Gastrocnemius medialis (tissue), 4 donors: ENCODE measurements around the gene RAB3D. TPM values are rescaled to one million over a fixed set of nuclear protein-coding genes. Genes with fewer than 3 reads are reported as not detected.
A peak's percentile ranks its signal among the peaks of the same experiment; 100 is the strongest.

Experiments
- ATAC-seq, 2 donors: fragments of 150-250 bp; one replicate each; pipeline ENCODE4 v1.9.1; 2016
- DNase-seq, 2 donors: peaks; one replicate each; pipeline ENCODE4 v3.0.0-alpha.2; 2019
- H3K27ac ChIP-seq, 4 donors: fragments of 200-600 bp; sonication (generic); 1 replicate in 1 of 4; 2 replicates in 3 of 4; pipeline ENCODE4 v1.5.1; 2016 to 2018; ENCODE audit warnings: mild to moderate bottlenecking in 2 of 4, moderate library complexity in 1 of 4
- H3K27me3 ChIP-seq, 3 donors: fragments of 200-600 bp; sonication (generic) in 2 of 3; 1 replicate in 1 of 3; 2 replicates in 2 of 3; pipeline versions ENCODE4 v1.5.1 to v1.6.0; 2016 to 2019; ENCODE audit warnings: mild to moderate bottlenecking in 1 of 3, moderate library complexity in 1 of 3
- H3K36me3 ChIP-seq, 2 donors: fragments of 200-600 bp; sonication (generic) in 1 of 2; one replicate each; pipeline ENCODE4 v1.5.1; 2017 to 2018
- H3K4me1 ChIP-seq, 2 donors: fragments of 200-600 bp; sonication (generic) in 1 of 2; one replicate each; pipeline ENCODE4 v1.5.1; 2016 to 2017; ENCODE audit warnings: mild to moderate bottlenecking in 2 of 2
- H3K4me3 ChIP-seq, 4 donors: fragments of 200-600 bp; sonication (generic) in 3 of 4; 1 replicate in 1 of 4; 2 replicates in 3 of 4; pipeline ENCODE4 v1.5.1; 2016 to 2019; ENCODE audit warnings: mild to moderate bottlenecking in 2 of 4
- H3K9me3 ChIP-seq, 3 donors: fragments of 200-600 bp; sonication (generic) in 2 of 3; 1 replicate in 1 of 3; 2 replicates in 2 of 3; pipeline ENCODE4 v1.5.1; 2016 to 2019
- POLR2A ChIP-seq, 2 donors: fragments of 450-650 bp; IDR thresholded peaks; one replicate each; pipeline ENCODE4 v1.6.1; 2017; ENCODE audit warnings: antibody characterized with exemption in 2 of 2, mild to moderate bottlenecking in 2 of 2, moderate library complexity in 2 of 2
- in situ Hi-C, 4 donors: fragments of 200-750 bp; cut with MboI; loops; one replicate each; pipeline versions ENCODE4 v1.15.0 to v1.8.0; 2017; ENCODE audit warnings: low sequenced_read_pairs in 4 of 4
- intact Hi-C: fragments of 100-400 bp; cut with DNase I; formaldehyde crosslinking; loops from one replicate; pipeline ENCODE4 v1.15.1; 2023; ENCODE audit warnings: low total_unique reads
- total RNA-seq, 4 donors: library from RNA; depleted of rRNA; stranded (reverse); fragments of >200 nt; gene quantifications; one replicate each; pipeline versions ENCODE4 v1.1.0 to v1.2.3, GENCODE V29; 2016
- TF ChIP-seq, protein P1 (sequence below), 5 experiments: fragments of 450-650 bp in 3 of 5; fragments of 200-600 bp in 2 of 5; sonication (generic) in 2 of 5; IDR thresholded peaks in 4 of 5; conservative IDR thresholded peaks in 1 of 5; 1 replicate in 4 of 5; 2 replicates in 1 of 5; pipeline ENCODE4 v1.5.1; 2016 to 2019; ENCODE audit warnings: antibody characterized with exemption in 5 of 5, mild to moderate bottlenecking in 3 of 5, moderate library complexity in 3 of 5

RAB3D gene
- total RNA-seq, 4 donors from 2014 or later = 1.5 to 3.9 (median 2.4) TPM

DNA sequence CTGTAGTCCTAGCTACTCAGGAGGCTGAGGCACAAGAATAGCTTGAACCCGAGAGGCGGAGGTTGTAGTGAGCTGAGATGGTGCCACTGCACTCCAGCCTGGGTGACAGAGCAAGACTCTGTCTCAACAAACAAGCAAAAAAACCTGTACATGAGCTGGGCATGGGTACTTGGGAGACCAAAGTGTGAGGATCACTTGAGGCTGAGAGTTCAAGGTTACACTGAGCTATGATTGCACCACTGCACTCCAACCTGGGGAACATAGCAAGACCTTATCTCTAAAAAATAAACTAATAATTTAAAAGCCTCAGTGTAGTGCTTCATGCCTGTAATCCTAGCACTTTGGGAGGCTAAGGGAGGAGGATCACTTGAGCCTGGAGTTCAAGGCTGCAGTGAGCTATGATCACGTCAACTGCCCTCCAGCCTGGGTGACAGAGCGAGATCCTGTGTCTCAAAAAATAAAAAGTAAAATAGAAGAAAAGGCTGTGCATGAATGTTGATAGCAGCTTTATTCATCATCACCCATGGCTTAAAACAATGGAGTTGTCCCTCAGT lies 64.8 kb downstream of the RAB3D start:
- intact Hi-C loops = no loop called here
- Histone ChIP-seq H3K4me1 (no peaks in the 10 kb centered on the region), H3K36me3 (no peaks in the 10 kb centered on the region), H3K27ac (no peak overlapping the region), H3K27me3 (no peaks in the 10 kb centered on the region), H3K4me3 (no peak overlapping the region), H3K9me3 (no peaks in the 10 kb centered on the region)
- no peak for TF ChIP-seq POLR2A (IDR thresholded peaks at IDR 0.05)
- TF ChIP-seq, protein P1, sequence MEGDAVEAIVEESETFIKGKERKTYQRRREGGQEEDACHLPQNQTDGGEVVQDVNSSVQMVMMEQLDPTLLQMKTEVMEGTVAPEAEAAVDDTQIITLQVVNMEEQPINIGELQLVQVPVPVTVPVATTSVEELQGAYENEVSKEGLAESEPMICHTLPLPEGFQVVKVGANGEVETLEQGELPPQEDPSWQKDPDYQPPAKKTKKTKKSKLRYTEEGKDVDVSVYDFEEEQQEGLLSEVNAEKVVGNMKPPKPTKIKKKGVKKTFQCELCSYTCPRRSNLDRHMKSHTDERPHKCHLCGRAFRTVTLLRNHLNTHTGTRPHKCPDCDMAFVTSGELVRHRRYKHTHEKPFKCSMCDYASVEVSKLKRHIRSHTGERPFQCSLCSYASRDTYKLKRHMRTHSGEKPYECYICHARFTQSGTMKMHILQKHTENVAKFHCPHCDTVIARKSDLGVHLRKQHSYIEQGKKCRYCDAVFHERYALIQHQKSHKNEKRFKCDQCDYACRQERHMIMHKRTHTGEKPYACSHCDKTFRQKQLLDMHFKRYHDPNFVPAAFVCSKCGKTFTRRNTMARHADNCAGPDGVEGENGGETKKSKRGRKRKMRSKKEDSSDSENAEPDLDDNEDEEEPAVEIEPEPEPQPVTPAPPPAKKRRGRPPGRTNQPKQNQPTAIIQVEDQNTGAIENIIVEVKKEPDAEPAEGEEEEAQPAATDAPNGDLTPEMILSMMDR (IDR thresholded peaks at IDR 0.05 in 4 of 5, conservative IDR thresholded peaks at IDR 0.05 in 1 of 5) = no peak
- DNase-seq (no peak), ATAC-seq (no peak)
- in situ Hi-C loops = no loop called here

DNA sequence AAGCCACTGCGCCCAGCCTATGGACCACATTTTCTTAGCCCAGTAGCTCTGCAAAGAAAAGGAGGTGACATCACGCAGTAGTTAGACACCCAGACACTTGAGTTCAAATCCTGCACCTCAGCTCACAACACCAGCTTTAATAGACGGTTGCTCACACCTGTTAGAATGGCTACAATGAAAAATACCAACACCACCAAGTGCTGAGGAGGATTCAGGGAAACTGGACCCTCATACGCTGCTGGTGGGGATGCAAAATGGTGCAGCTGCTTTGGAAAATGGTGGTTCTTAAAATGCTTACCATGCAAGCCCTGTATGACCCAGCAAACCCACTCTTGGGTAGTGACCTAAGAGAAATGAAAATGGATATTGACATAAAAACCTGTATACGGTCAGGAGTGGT lies 65.5 kb downstream of the RAB3D start:
- Histone ChIP-seq H3K27me3 (no peaks in the 10 kb centered on the region), H3K9me3 (no peaks in the 10 kb centered on the region), H3K4me3 (no peak overlapping the region), H3K27ac (no peak overlapping the region), H3K4me1 (no peaks in the 10 kb centered on the region), H3K36me3 (no peaks in the 10 kb centered on the region)
- no peak for ATAC-seq
- TF ChIP-seq POLR2A (IDR thresholded peaks at IDR 0.05) = no peak
- TF ChIP-seq, protein P1 (IDR thresholded peaks at IDR 0.05 in 4 of 5, conservative IDR thresholded peaks at IDR 0.05 in 1 of 5) = no peak
- intact Hi-C loops = no loop called here
- no peak for DNase-seq
- in situ Hi-C loops = no loop called here

DNA sequence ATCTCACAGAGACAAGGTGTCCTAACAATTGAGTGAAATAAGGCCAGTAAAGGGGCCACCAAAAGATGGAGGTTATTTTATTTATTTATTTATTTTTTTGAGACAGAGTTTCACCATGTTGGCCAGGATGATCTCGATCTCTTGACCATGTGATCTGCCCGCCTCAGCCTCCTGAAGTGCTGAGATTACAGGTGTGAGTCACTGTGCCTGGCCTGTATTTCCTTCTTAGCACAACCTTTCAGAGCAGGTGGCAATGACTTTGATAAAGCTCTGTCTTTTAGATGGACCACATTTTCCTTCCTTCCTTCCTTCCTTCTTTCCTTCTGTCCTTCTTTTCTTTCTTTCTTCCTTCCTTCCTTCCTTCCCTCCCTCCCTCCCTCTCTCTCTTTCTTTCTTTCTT lies 66.2 kb downstream of the RAB3D start:
- intact Hi-C loops = no loop called here
- H3K9me3 ChIP-seq = no peaks in the 10 kb centered on the region
- no peaks in the 10 kb centered on the region for H3K27me3 ChIP-seq
- in situ Hi-C loops = no loop called here
- no peak overlapping the region for H3K4me3 ChIP-seq
- peak overlapping the region in 1 of 4 donors; percentile 41 for H3K27ac ChIP-seq
- no peak for TF ChIP-seq POLR2A (IDR thresholded peaks at IDR 0.05)
- TF ChIP-seq, protein P1 (IDR thresholded peaks at IDR 0.05 in 4 of 5, conservative IDR thresholded peaks at IDR 0.05 in 1 of 5) = no peak
- H3K36me3 ChIP-seq = no peaks in the 10 kb centered on the region
- H3K4me1 ChIP-seq = no peaks in the 10 kb centered on the region
- no peak for DNase-seq
- no peak for ATAC-seq

Other genes with a start within 250 kb of the RAB3D start
- 1 to 10 TPM in 1 of 4 donors, under 1 TPM in 1, not detected in 2; 0.55 to 1.6 TPM for gene SPC24, start 183.9 kb downstream of the RAB3D start, total RNA-seq
- 100 to 1,000 TPM in 3 of 4 donors, 10 to 100 TPM in 1; 37.7 to 192 (median 149) TPM for gene KANK2, start 142.1 kb downstream of the RAB3D start, total RNA-seq
- under 1 TPM in 1 of 4 donors, not detected in 3; 0.47 TPM for gene ANGPTL8, start 100.0 kb downstream of the RAB3D start, total RNA-seq
- 1 to 10 TPM; 4.7 to 9.6 (median 5.8) TPM for gene DOCK6, start 77.1 kb downstream of the RAB3D start, total RNA-seq
- gene TSPAN16, start 43.5 kb downstream of the RAB3D start, total RNA-seq = not detected
- gene TMEM205, start 6.6 kb upstream of the RAB3D start, total RNA-seq = 100 to 1,000 TPM; 159 to 284 (median 164) TPM
- 1 to 10 TPM in 3 of 4 donors, under 1 TPM in 1; 0.85 to 9.2 (median 2.0) TPM for gene CCDC159, start 6.9 kb upstream of the RAB3D start, total RNA-seq
- gene PLPPR2, start 15.8 kb upstream of the RAB3D start, total RNA-seq = 10 to 100 TPM; 18.6 to 46.2 (median 36.9) TPM
- 1 to 10 TPM in 3 of 4 donors, under 1 TPM in 1; 0.51 to 1.7 (median 1.2) TPM for gene SWSAP1, start 35.0 kb upstream of the RAB3D start, total RNA-seq
- 1 to 10 TPM; 1.3 to 6.0 (median 2.2) TPM for gene EPOR, start 44.7 kb upstream of the RAB3D start, total RNA-seq
- 1 to 10 TPM in 2 of 4 donors, under 1 TPM in 2; 0.33 to 7.0 (median 1.3) TPM for gene RGL3, start 79.7 kb upstream of the RAB3D start, total RNA-seq
- not detected for gene ODAD3, start 95.5 kb upstream of the RAB3D start, total RNA-seq
- gene PRKCSH, start 96.0 kb upstream of the RAB3D start, total RNA-seq = 10 to 100 TPM; 31.6 to 54.2 (median 50.6) TPM
- not detected for gene ELAVL3, start 141.4 kb upstream of the RAB3D start, total RNA-seq
- 10 to 100 TPM in 2 of 4 donors, 1 to 10 TPM in 2; 5.6 to 25.8 (median 10.1) TPM for gene ZNF653, start 166.2 kb upstream of the RAB3D start, total RNA-seq
- gene ECSIT, start 189.5 kb upstream of the RAB3D start, total RNA-seq = 100 to 1,000 TPM in 3 of 4 donors, 10 to 100 TPM in 1; 82.9 to 199 (median 129) TPM
- gene CNN1, start 199.2 kb upstream of the RAB3D start, total RNA-seq = 1 to 10 TPM in 3 of 4 donors, under 1 TPM in 1; 0.92 to 6.7 (median 3.9) TPM
- 10 to 100 TPM; 21.5 to 37.5 (median 27.2) TPM for gene ELOF1, start 219.6 kb upstream of the RAB3D start, total RNA-seq
- gene ACP5, start 238.0 kb upstream of the RAB3D start, total RNA-seq = 1 to 10 TPM; 1.3 to 5.9 (median 2.6) TPM